Myocyte (in vitro differentiated cells): ENCODE data around the gene CDH13. TPM values are rescaled to one million over a fixed set of nuclear protein-coding genes. Genes with fewer than 3 reads are reported as not detected.

ENCODE experiments used
- DNase-seq: peaks from one replicate; pipeline ENCODE4 v3.0.0-alpha.2; 2012; ENCODE audit warnings: low read depth
- total RNA-seq: library from RNA; depleted of rRNA; stranded (reverse); fragments of >200 nt; gene quantifications from 2 replicates; pipeline ENCODE4 v1.2.3, GENCODE V29; 2014

The CDH13 gene
- total RNA-seq, 1 donor from 2014 or later: 160 TPM

DNA sequence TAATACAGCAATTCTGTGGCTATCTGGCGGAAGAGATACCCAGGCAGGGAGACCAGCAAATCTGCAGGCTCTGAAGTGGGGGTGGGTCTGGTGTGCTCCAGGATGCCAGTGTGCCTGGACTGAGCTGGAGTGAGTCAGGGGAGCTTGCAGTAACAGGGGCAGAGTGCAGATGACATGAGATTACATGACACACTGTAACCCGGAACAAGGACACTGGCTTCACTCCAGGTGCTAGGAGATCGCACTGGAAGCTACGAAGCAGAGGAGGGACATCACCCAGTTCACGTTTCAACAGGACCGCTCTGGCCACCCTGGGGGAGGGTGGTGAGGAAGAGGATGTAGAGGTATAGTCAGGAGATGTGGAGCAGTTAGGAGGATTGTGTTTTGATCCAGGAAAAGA is 475.6 kb downstream of the CDH13 start:
- no peak for DNase-seq

GRCh38 chr16:83105279-83106077 is 478.7 kb downstream of the CDH13 start:
- no peak for DNase-seq

- DNase-seq: no peak
Measured at GRCh38 chr16:83109490-83110125, 482.8 kb downstream of the CDH13 start.

DNA sequence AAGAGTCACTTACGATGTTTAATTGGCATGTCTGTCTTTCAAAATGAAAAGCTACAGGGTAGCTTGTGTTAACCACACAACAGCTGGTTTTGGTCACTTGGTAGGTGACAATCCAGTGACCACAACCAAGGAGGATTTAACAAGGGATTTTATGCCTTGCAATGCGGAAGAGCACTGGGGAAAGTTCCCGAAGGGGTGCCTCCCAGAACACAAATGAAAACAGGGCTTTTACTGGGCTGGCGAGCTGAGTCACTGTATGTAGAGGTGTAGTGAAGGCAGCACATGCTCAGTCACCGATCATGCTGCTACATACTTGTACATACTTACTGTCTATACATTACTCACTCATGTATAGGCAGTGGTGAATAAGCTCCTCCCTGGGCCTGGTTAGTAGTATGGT is 483.5 kb downstream of the CDH13 start:
- peak; percentile 90 for DNase-seq

- no peak for DNase-seq
Measured at GRCh38 chr16:83113317-83113716, 486.5 kb downstream of the CDH13 start.

- no peak for DNase-seq
Measured at GRCh38 chr16:83113811-83114210, 487.0 kb downstream of the CDH13 start.

DNA sequence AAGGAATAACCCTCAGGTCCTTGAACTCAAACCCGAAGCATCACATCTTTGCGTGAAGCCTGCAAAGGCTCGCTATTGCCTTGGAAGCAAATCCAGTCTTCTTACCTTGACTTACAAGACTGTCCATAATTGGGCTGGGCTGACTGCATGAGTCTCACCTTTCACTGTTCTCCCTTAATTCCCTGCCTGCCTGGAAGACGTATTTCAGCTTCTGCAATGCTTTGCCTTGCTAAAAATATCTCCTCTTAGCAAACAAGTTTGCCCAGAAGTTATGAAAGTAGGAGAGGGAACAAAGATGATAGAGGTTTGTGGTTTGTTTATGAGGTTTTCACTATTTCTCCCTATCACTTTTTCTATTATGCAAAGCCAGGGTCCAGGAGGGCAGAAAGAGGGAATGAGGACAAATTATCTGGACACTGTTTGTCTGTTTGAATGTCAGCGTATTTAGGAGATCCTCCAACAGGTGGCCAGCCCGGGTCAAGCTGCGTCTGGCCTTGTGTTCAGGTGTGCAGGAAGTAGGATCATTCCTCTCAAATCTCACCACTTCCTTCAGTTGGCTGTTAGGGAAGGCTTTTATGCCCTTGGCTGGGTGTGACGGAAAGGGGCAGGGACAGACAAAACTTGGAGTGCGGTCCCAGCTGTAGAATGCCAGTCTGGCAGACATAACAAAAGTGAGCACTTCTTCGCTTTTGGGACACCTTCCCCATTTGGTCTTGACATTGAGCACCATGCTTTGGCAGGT is 488.9 kb downstream of the CDH13 start:
- DNase-seq: no peak

DNA sequence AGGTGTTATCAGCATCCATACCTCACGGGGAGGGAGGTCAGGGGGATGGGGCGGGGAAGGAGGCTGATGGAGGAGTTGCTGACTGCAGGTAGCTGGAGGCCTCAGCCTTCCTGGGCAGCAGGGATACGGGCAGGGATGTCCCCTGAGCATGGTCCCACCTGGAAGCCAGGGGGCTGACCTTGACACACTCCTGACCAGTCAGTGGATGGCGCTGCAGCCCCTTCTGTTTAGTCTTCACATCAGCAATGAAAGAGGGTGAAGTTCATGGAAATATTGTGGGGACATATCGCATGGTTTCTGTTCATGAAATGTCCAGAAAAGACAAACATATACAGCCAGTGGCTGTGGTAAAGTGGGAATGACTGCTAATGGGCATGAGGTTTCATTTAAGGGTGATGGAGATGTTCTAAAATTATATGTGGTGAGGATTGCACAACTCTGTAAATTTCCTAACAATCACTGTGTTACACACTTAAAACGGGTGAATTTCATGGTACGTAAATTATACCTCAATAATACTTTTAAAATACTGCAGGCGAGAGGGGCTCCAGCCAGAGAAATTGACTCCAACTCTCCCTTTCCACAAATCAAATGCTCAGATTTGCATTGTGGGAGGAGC is 489.6 kb downstream of the CDH13 start:
- DNase-seq: no peak

DNA sequence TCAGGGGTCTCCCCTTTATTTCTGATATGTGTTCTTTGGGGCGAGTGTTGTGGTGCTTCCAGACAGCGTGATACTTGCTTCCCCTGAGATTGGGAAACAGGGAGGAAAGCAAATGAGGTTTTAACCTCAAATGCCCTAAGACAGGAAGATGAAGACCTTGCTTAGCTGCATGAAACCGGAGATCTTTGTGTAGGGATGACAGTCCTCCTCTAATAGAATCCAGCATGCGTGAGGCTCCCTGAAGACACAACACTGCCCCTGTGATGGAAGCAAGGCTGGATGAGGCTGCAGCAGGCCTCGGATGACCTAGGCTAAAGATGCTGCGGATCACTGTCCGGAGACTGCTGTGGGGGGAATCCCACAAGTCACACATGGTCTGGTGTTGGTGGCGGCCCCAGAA is 491.0 kb downstream of the CDH13 start:
- DNase-seq: no peak

GRCh38 chr16:83118365-83118764 is 491.6 kb downstream of the CDH13 start:
- DNase-seq: no peak

- DNase-seq: no peak
Measured at GRCh38 chr16:83125999-83126568, 499.3 kb downstream of the CDH13 start.

GRCh38 chr16:83128041-83128440 is 501.3 kb downstream of the CDH13 start:
- no peak for DNase-seq

- DNase-seq: no peak
Measured at GRCh38 chr16:83130039-83130438, 503.3 kb downstream of the CDH13 start.

GRCh38 chr16:83134638-83135037 is 507.9 kb downstream of the CDH13 start:
- no peak for DNase-seq

- DNase-seq: no peak
Measured at GRCh38 chr16:83136419-83136818, 509.6 kb downstream of the CDH13 start.

- peak; percentile 30 for DNase-seq
Measured at GRCh38 chr16:83136924-83137323, 510.2 kb downstream of the CDH13 start.

DNA sequence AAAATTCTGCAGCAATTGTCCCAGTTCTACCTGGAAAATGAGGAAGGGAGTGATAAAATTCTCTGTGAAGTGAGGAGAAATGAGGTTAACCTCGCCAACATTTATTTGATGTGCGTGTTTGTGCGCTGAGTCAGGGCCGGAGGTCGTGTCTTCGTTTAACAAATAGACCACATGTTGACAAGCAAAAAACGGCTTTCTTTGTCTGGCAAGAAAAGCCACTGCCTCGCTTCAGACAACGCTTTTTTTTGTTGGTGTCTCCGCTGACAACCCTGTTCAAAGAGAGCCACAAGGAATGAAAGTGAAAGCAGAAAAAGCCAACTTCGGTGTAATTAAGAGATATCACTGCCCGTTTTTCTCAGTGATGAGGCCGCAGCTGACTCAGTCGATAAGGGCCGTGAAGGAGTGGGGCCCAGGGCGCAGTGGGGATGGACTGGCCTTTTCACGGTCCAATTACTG is 510.6 kb downstream of the CDH13 start:
- peak; percentile 71 for DNase-seq

DNA sequence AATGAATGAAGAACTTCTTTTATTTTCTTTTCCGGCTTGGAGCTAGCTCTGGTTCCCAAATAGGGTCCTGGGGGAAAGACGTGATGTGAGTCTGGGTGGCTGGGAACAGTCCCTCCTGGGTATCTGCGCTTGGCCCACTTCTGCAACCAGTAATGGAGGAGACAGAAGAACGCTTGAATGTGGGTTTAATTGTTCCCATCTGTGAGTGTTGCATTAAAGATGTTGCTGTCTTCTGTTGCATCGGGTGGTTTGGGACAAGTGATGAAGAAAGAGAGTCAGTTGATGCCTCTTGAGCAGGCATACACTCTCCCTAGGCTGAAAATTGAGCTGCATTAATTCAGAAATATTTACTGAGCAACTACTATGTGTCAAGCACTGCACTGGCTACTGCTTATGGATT is 511.1 kb downstream of the CDH13 start:
- no peak for DNase-seq

GRCh38 chr16:83138512-83138911 is 511.7 kb downstream of the CDH13 start:
- DNase-seq: no peak

DNA sequence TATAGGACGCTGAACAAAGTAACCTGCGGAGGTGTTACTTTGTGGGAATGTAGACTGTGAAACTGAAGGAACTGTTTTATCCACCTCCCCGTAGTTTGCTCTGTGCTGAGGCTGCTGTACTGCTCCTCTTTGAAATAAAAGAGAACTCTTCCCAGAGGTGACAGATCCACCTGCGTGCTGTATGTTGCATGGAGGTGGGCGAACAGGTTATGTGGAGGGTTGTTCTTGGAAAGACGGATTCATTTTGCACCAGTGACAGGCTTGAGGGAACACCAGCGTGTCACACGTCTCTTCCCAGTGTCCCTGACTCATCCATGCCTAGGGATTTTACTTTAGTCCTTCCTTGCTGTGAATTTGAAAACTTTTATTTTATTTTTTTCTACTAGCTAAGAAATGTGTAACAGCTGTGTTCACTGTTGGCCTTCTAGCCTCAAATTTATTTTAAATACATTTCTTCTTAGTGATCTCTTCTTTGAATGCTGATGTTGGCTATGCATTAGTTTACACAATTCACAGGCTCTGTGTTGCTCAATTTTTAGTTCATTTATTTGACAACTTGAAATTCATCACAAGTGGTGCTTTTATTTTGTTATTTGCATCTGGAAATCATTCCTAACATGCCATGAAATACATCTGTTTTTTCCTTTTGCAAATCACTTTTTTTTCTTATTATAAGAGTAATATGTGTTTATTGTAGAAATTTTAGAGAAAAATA is 512.4 kb downstream of the CDH13 start:
- DNase-seq: no peak

DNA sequence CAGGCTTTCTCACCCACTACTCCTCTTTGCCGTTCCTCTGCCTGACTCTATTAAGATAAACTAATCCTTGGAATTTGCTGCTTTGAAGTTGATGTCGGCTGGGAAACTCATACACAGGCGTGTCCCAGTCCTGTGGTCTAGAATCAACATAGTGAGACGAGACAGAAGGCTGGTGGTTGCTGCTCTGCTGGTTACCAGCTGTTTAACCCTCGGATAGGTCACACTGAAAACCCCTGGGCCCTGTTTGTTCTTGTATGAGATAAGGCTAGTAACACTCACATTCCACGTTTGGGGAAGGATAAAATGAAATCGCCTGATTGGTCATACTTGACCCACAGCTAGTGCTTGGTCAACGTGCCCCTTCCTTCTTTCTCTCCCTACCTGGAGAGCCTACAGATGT is 517.0 kb downstream of the CDH13 start:
- DNase-seq: peak; percentile 81
